Common myeloid progenitor, CD34-positive (primary cell): ENCODE results near the gene OSBPL3.

ENCODE experiments used
- CTCF ChIA-PET: fragments of 350-600 bp; sonication (Branson Sonifier 250); formaldehyde crosslinking; loops from one replicate; lab custom pipeline; 2021; ENCODE audit warnings: antibody characterized with exemption; lab: Charles Lee
- POLR2A ChIA-PET: fragments of 350-600 bp; sonication (Branson Sonifier 250); formaldehyde crosslinking; loops from one replicate; lab custom pipeline; 2021; ENCODE audit warnings: antibody characterized with exemption; lab: Charles Lee
- DNase-seq, 3 donors: peaks; one replicate each; pipeline versions ENCODE4 v3.0.0 to v3.0.0-alpha.2; 2013
- H3K27ac ChIP-seq, 2 experiments: 1 replicate in 1 of 2; 2 replicates in 1 of 2; pipeline ENCODE4 v1.7.0; 2013; ENCODE audit warnings: inconsistent platforms in 2 of 2, low read length in 2 of 2, mild to moderate bottlenecking in 2 of 2, low read depth in 1 of 2, moderate library complexity in 1 of 2; ENCODE audit not compliant: severe bottlenecking in 2 of 2, insufficient read depth in 1 of 2, poor library complexity in 1 of 2
- H3K27me3 ChIP-seq, 5 experiments: replicated peaks in 2 of 5; 1 replicate in 3 of 5; 2 replicates in 2 of 5; pipeline versions ENCODE4 v1.6.1 to v1.7.0; 2013; ENCODE audit warnings: low read length in 4 of 5, mild to moderate bottlenecking in 2 of 5, moderate library complexity in 2 of 5, inconsistent platforms in 1 of 5; ENCODE audit not compliant: insufficient read depth in 5 of 5, control insufficient read depth in 4 of 5
- H3K36me3 ChIP-seq, 4 experiments: 1 replicate in 2 of 4; 2 replicates in 2 of 4; pipeline versions ENCODE4 v1.6.1 to v1.7.0; 2013; ENCODE audit warnings: low read length in 3 of 4, control low read depth in 1 of 4, mild to moderate bottlenecking in 1 of 4; ENCODE audit not compliant: control insufficient read depth in 4 of 4, insufficient read depth in 4 of 4
- H3K4me1 ChIP-seq, 4 experiments: 1 replicate in 3 of 4; 2 replicates in 1 of 4; pipeline versions ENCODE4 v1.6.1 to v1.7.1; 2013; ENCODE audit warnings: low read length in 3 of 4, mild to moderate bottlenecking in 3 of 4, control low read depth in 1 of 4, inconsistent platforms in 1 of 4, moderate library complexity in 1 of 4; ENCODE audit not compliant: control insufficient read depth in 4 of 4, insufficient read depth in 4 of 4; ENCODE audit errors: control extremely low read depth in 1 of 4
- H3K4me3 ChIP-seq, 7 experiments: 1 replicate in 4 of 7; 2 replicates in 3 of 7; pipeline versions ENCODE4 v1.5.1 to v1.7.0; 2013; ENCODE audit warnings: mild to moderate bottlenecking in 7 of 7, low read length in 6 of 7, moderate library complexity in 6 of 7, inconsistent platforms in 2 of 7, low read depth in 2 of 7, control low read depth in 1 of 7; ENCODE audit not compliant: insufficient read depth in 4 of 7, control insufficient read depth in 1 of 7; ENCODE audit errors: extremely low read depth in 1 of 7
- H3K9me3 ChIP-seq, 5 experiments: 1 replicate in 4 of 5; 2 replicates in 1 of 5; pipeline versions ENCODE4 v1.6.1 to v1.7.1; 2013; ENCODE audit warnings: low read length in 4 of 5, mild to moderate bottlenecking in 2 of 5, inconsistent platforms in 1 of 5, low read depth in 1 of 5, moderate library complexity in 1 of 5; ENCODE audit not compliant: control insufficient read depth in 4 of 5, insufficient read depth in 2 of 5; ENCODE audit errors: control extremely low read depth in 1 of 5
- WGBS: methylation state at CpG from one replicate; pipeline ENCODE4 v1.1.5; 2013; ENCODE audit not compliant: insufficient coverage; 5-methylcytosine and 5-hydroxymethylcytosine counted together

OSBPL3 gene

GRCh38 chr7:24949884-24950283 is 30.1 kb downstream of the OSBPL3 start:
- POLR2A ChIA-PET = no interaction called here
- Histone ChIP-seq H3K4me3 (no peak overlapping the region), H3K27ac (no peak overlapping the region), H3K4me1 (peaks cover 0 to 12% (median 6%) of the 10 kb centered on the region in 4 experiments), H3K36me3 (peaks cover 0 to 2% (median 0%) of the 10 kb centered on the region in 4 experiments), H3K27me3 (no peaks in the 10 kb centered on the region), H3K9me3 (no peaks in the 10 kb centered on the region)
- DNase-seq = no peak
- CTCF ChIA-PET = interaction anchor here (1.0 to 1.8 kb wide), 2 partner anchors 28 to 56 kb away, joined by 3 to 5 read pairs; no protein-coding TSS in a partner anchor
- 100% methylated on average over 1 of the region's 1 CpG for WGBS

DNA sequence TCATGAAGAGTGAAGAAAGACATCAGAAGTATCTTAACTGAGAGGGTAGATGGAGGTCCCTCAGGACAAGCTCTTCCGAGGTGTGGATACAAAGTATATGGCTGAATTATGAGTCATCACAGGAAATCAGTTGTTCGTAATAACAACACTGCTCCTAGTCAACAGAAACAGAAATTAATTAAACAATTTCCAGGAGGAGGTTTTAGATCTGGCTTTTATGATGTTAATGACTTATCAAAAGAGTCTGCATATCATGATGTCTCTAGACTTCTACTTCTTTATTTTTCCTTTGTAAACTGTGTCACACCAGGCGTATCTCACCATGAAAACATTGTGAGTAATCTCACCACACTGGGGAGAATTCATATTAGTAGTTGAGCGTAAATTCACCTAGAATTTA is 31.2 kb downstream of the OSBPL3 start:
- peaks cover 0 to 11% (median 5%) of the 10 kb centered on the region in 4 experiments for H3K4me1 ChIP-seq
- no peak for DNase-seq
- CTCF ChIA-PET = interaction anchor here (1.0 to 2.7 kb wide), 2 partner anchors 29 to 30 kb away, joined by 3 to 13 read pairs; no protein-coding TSS in a partner anchor
- POLR2A ChIA-PET = interaction anchor here (0.6 kb wide), 1 partner anchor 24 kb away, joined by 3 read pairs; no protein-coding TSS in a partner anchor
- WGBS = 100% methylated on average over 1 of the region's 4 CpGs
- no peaks in the 10 kb centered on the region for H3K27me3 ChIP-seq
- no peak overlapping the region for H3K4me3 ChIP-seq
- H3K9me3 ChIP-seq = no peaks in the 10 kb centered on the region
- H3K36me3 ChIP-seq = peaks cover 0 to 2% (median 0%) of the 10 kb centered on the region in 4 experiments
- no peak overlapping the region for H3K27ac ChIP-seq

GRCh38 chr7:24946467-24946866 is 33.5 kb downstream of the OSBPL3 start:
- POLR2A ChIA-PET = no interaction called here
- DNase-seq = no peak
- Histone ChIP-seq H3K9me3 (no peaks in the 10 kb centered on the region), H3K27ac (no peak overlapping the region), H3K27me3 (no peaks in the 10 kb centered on the region), H3K36me3 (peaks cover 0 to 2% (median 0%) of the 10 kb centered on the region in 4 experiments), H3K4me1 (peaks cover 0 to 11% (median 8%) of the 10 kb centered on the region in 4 experiments), H3K4me3 (no peak overlapping the region)
- CTCF ChIA-PET = interaction anchor here (1.2 to 2.7 kb wide), 4 partner anchors 18 to 126 kb away, joined by 4 to 13 read pairs (median 4); no protein-coding TSS in a partner anchor
- WGBS = 89% methylated on average over 1 of the region's 1 CpG

DNA sequence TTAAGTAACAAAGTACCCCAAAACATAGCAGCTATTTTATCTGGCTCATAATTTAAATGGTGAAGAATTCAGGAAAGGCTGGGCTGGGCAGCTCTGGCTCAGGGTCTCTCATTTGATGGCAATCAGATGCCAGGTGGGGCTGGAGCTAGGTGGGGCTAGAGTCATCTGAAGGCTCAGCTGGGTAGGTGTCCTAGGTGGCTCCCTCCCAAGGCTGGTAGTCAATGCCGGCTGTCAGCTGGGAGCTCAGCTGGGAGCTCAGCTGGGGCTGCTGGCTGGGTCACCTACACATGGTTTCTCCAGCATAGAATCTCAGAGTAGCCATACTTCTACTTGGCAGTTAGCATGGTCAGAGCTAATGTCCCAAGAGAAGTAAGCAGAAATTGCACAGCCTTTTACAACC is 34.1 kb downstream of the OSBPL3 start:
- DNase-seq = no peak
- no peaks in the 10 kb centered on the region for H3K27me3 ChIP-seq
- no peaks in the 10 kb centered on the region for H3K9me3 ChIP-seq
- H3K4me3 ChIP-seq = no peak overlapping the region
- H3K4me1 ChIP-seq = peaks cover 0 to 8% (median 7%) of the 10 kb centered on the region in 4 experiments
- WGBS = 40% methylated on average over 1 of the region's 1 CpG
- H3K36me3 ChIP-seq = peaks cover 0 to 2% (median 0%) of the 10 kb centered on the region in 4 experiments
- no peak overlapping the region for H3K27ac ChIP-seq
- ChIA-PET CTCF (interaction anchor here (1.2 to 2.7 kb wide), 3 partner anchors 18 to 125 kb away, joined by 4 to 13 read pairs (median 4); no protein-coding TSS in a partner anchor), POLR2A (no interaction called here)

GRCh38 chr7:24943096-24943948 is 36.7 kb downstream of the OSBPL3 start:
- H3K4me1 ChIP-seq = peaks cover 5 to 18% (median 8%) of the 10 kb centered on the region in 4 experiments
- H3K9me3 ChIP-seq = no peaks in the 10 kb centered on the region
- WGBS = 83% methylated on average over 1 of the region's 5 CpGs
- H3K36me3 ChIP-seq = no peaks in the 10 kb centered on the region
- ChIA-PET POLR2A (interaction anchor here (1.0 kb wide), 1 partner anchor 36 kb away, joined by 3 read pairs; no protein-coding TSS in a partner anchor), CTCF (interaction anchor here (0.9 kb wide), 1 partner anchor 11 kb away, joined by 3 read pairs; no protein-coding TSS in a partner anchor)
- H3K27me3 ChIP-seq = no peaks in the 10 kb centered on the region
- DNase-seq = no peak
- no peak overlapping the region for H3K4me3 ChIP-seq
- no peak overlapping the region for H3K27ac ChIP-seq

DNA sequence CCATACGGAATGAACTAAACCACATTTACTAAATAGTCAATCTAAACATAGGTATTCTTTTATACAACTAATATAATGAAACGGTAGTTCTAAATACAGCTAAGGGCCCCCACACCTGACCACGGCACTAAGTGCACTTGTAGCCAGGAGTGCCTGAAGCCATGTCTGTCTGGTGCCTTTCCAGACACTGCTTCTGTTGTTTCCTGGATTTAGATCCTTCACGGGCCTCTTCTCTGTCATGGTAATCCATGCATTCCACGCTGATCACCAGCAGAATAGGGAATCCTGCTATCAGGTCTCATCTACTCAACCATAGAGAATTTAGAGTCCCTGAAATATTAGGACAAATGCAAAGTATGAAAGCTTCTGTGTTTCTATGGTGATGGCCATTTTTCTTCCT is 37.8 kb downstream of the OSBPL3 start:
- DNase-seq = no peak
- H3K27ac ChIP-seq = no peak overlapping the region
- H3K27me3 ChIP-seq = no peaks in the 10 kb centered on the region
- peaks cover 5 to 18% (median 8%) of the 10 kb centered on the region in 4 experiments for H3K4me1 ChIP-seq
- peak overlapping the region in 1 of 7 experiments; percentile 20 for H3K4me3 ChIP-seq
- H3K36me3 ChIP-seq = no peaks in the 10 kb centered on the region
- H3K9me3 ChIP-seq = no peaks in the 10 kb centered on the region
- ChIA-PET CTCF (no interaction called here), POLR2A (no interaction called here)
- 91% methylated on average over 3 of the region's 5 CpGs for WGBS
